Duodenal mucosa (tissue), 2 donors: ENCODE data around the gene SLC27A4.

Experiments used
- H3K27ac ChIP-seq: one replicate; pipeline ENCODE4 v1.7.0; 2013; ENCODE audit warnings: low read depth, low read length
- H3K27me3 ChIP-seq, 2 donors: one replicate each; pipeline ENCODE4 v1.7.0; 2013; ENCODE audit warnings: low read length in 2 of 2, control low read depth in 1 of 2; ENCODE audit not compliant: insufficient read depth in 2 of 2, control insufficient read depth in 1 of 2
- H3K36me3 ChIP-seq, 2 donors: one replicate each; pipeline ENCODE4 v1.7.0; 2013; ENCODE audit warnings: low read length in 2 of 2, control low read depth in 1 of 2; ENCODE audit not compliant: insufficient read depth in 2 of 2, control insufficient read depth in 1 of 2
- H3K4me1 ChIP-seq, 2 donors: one replicate each; pipeline ENCODE4 v1.7.0; 2013; ENCODE audit warnings: low read length in 2 of 2, control low read depth in 1 of 2; ENCODE audit not compliant: insufficient read depth in 2 of 2, control insufficient read depth in 1 of 2
- H3K4me3 ChIP-seq, 2 donors: one replicate each; pipeline ENCODE4 v1.7.0; 2013; ENCODE audit warnings: low read length in 2 of 2, low read depth in 1 of 2
- H3K9ac ChIP-seq, 2 donors: one replicate each; pipeline ENCODE4 v1.7.0; 2013; ENCODE audit warnings: low read length in 2 of 2, low read depth in 1 of 2
- H3K9me3 ChIP-seq, 2 donors: one replicate each; pipeline ENCODE4 v1.7.0; 2013; ENCODE audit warnings: low read length in 2 of 2, control low read depth in 1 of 2; ENCODE audit not compliant: control insufficient read depth in 1 of 2

SLC27A4 gene

DNA sequence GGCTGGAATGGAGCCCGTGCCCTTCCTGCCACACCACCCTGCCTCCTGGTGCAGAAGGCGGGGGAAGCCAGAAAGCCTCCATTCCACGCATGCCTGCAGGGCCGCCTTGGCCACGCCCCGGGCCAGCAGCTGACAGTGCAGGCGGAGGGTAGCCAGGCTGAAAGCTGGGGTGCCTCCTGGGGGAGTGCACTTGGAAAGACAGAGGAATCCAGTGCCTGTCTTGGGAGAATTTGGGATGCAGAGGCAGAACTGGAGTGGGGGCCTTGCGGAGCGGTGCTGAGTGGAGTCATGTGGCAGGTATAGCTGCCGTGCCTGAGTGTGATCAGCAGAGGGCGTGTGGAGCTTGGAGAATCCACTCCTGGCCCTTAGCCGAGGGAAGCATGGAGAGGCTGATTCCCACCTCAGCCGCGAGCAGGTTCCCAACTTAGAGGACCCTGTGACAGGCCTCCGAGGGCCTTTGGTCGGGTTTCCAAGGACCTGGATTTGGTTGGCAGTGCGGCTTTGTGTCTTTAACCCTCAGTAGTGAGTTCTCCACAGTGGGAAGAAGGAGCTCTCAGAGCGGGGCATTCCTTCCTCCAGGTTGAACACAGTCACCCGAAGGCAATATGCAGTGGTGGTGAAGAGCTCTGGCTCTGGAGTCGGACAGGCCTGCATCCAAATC lies 21.8 kb downstream of the SLC27A4 start:
- peaks cover 0 to 12% of the 10 kb centered on the region in 2 donors for H3K36me3 ChIP-seq
- H3K27me3 ChIP-seq, result no peaks in the 10 kb centered on the region
- H3K9me3 ChIP-seq, result no peaks in the 10 kb centered on the region
- no peak overlapping the region for H3K27ac ChIP-seq
- peak overlapping the region; percentile 71 to 84 for H3K4me3 ChIP-seq
- peaks cover 22 to 26% of the 10 kb centered on the region in 2 donors for H3K4me1 ChIP-seq
- H3K9ac ChIP-seq, result peak overlapping the region; percentile 25 to 64

GRCh38 chr9:128362774-128363173 lies 22.4 kb downstream of the SLC27A4 start:
- peaks cover 23 to 29% of the 10 kb centered on the region in 2 donors for H3K4me1 ChIP-seq
- H3K27ac ChIP-seq, result no peak overlapping the region
- no peaks in the 10 kb centered on the region for H3K27me3 ChIP-seq
- H3K36me3 ChIP-seq, result peaks cover 0 to 6% of the 10 kb centered on the region in 2 donors
- H3K9me3 ChIP-seq, result no peaks in the 10 kb centered on the region
- H3K4me3 ChIP-seq, result no peak overlapping the region
- peak overlapping the region in 1 of 2 donors; percentile 64 for H3K9ac ChIP-seq

DNA sequence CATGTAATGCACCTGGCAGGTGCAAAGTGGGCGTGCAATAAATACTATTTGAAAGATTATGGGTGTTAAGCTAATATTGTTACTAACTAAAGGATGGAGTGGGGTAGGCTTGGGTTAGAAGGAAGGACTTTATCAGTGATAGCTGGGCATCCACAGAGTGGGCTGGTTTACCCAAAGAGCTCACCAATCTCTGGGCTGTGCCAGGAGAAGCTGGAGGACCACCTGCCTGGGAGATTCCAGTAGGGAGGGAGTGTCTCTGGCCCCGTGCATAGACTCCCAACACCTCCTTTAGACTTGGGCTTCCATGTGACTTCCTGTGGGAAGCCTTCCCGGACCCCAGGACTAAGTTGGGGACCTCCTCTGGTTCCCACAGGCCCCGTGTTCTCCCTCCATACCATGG lies 25.2 kb downstream of the SLC27A4 start:
- peaks cover 28 to 33% of the 10 kb centered on the region in 2 donors for H3K4me1 ChIP-seq
- H3K9me3 ChIP-seq, result no peaks in the 10 kb centered on the region
- no peak overlapping the region for H3K4me3 ChIP-seq
- no peaks in the 10 kb centered on the region for H3K36me3 ChIP-seq
- H3K27me3 ChIP-seq, result no peaks in the 10 kb centered on the region
- no peak overlapping the region for H3K27ac ChIP-seq
- H3K9ac ChIP-seq, result peak overlapping the region in 1 of 2 donors; percentile 64

DNA sequence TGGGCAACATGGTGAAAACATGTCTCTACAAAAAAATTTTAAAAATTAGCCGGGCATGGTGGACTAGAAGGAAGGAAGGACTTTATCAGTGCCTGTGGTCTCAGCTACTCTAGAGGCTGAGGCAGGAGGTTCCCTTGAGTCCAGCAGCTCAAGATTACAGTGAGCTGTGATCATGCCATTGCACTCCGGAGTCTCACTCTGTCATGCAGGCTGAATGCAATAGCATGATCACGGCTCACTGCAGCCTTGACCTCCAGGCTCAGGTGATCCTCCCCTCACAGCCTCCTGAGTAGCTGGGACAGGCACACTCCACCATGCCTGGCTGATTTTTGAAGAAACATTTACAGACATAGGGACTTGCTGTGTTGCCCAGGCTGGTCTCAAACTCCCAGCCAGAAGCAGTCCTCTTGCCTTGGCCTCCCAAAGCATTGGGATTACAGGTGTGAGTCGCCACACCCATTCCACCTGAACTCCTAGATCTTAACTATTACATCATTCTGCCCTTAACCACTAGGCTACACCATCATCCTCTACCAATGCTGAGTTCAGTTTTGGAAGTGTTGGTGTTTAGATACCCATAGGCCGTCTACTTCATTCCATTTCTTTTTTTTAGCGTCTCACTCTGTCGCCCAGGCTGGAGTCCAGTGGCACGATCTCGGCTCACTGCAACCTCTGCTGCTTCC lies 28.8 kb downstream of the SLC27A4 start:
- H3K4me1 ChIP-seq, result peaks cover 29 to 36% of the 10 kb centered on the region in 2 donors
- H3K4me3 ChIP-seq, result no peak overlapping the region
- no peaks in the 10 kb centered on the region for H3K27me3 ChIP-seq
- no peaks in the 10 kb centered on the region for H3K9me3 ChIP-seq
- no peak overlapping the region for H3K27ac ChIP-seq
- no peaks in the 10 kb centered on the region for H3K36me3 ChIP-seq
- no peak overlapping the region for H3K9ac ChIP-seq

GRCh38 chr9:128370367-128370751 lies 30.0 kb downstream of the SLC27A4 start:
- Histone ChIP-seq H3K36me3 (peaks cover 5 to 6% of the 10 kb centered on the region in 2 donors), H3K9me3 (no peaks in the 10 kb centered on the region), H3K4me1 (peaks cover 24 to 26% of the 10 kb centered on the region in 2 donors), H3K27ac (peak overlapping the region; percentile 80), H3K9ac (peak overlapping the region; percentile 95 to 96), H3K4me3 (peak overlapping the region; percentile 94), H3K27me3 (no peaks in the 10 kb centered on the region)

- Histone ChIP-seq H3K9ac (peak within 1 kb of the TSS; percentile 95 to 96), H3K4me3 (peak within 1 kb of the TSS; percentile 94), H3K27ac (peak within 1 kb of the TSS; percentile 80), H3K9me3 (no peaks in the 10 kb centered on the region), H3K4me1 (peaks cover 22 to 25% of the 10 kb centered on the region in 2 donors), H3K27me3 (no peaks in the 10 kb centered on the region), H3K36me3 (peaks cover 6% of the 10 kb centered on the region in 2 donors)
These were observed 30.7 kb downstream of the SLC27A4 start, which contains the start of gene URM1 for GRCh38 chr9:128370752-128371629. Gene URM1 (plus strand): TSS chr9:128371374. CDS start chr9:128371381, 7 bp downstream.

- Histone ChIP-seq H3K4me3 (peak overlapping the region; percentile 94), H3K4me1 (peaks cover 22 to 25% of the 10 kb centered on the region in 2 donors), H3K9ac (peak overlapping the region; percentile 79 to 95), H3K27me3 (no peaks in the 10 kb centered on the region), H3K36me3 (peaks cover 6% of the 10 kb centered on the region in 2 donors), H3K9me3 (no peaks in the 10 kb centered on the region), H3K27ac (peak overlapping the region; percentile 76)
These were observed 31.3 kb downstream of the SLC27A4 start for GRCh38 chr9:128371630-128372117.

GRCh38 chr9:128372188-128372641 lies 31.9 kb downstream of the SLC27A4 start:
- H3K27ac ChIP-seq, result no peak overlapping the region
- H3K9me3 ChIP-seq, result no peaks in the 10 kb centered on the region
- peak overlapping the region; percentile 79 to 95 for H3K9ac ChIP-seq
- H3K4me3 ChIP-seq, result peak overlapping the region; percentile 94
- peaks cover 6% of the 10 kb centered on the region in 2 donors for H3K36me3 ChIP-seq
- peaks cover 19 to 21% of the 10 kb centered on the region in 2 donors for H3K4me1 ChIP-seq
- no peaks in the 10 kb centered on the region for H3K27me3 ChIP-seq

- Histone ChIP-seq H3K4me1 (peaks cover 19% of the 10 kb centered on the region in 2 donors), H3K4me3 (peak overlapping the region; percentile 94)
These were observed 32.5 kb downstream of the SLC27A4 start for GRCh38 chr9:128372784-128373183.

More at GRCh38 chr9:128372784-128373183, 32.5 kb downstream of the SLC27A4 start:
- no peaks in the 10 kb centered on the region for H3K27me3 ChIP-seq
- H3K36me3 ChIP-seq, result peaks cover 6 to 8% of the 10 kb centered on the region in 2 donors
- H3K9me3 ChIP-seq, result no peaks in the 10 kb centered on the region
- no peak overlapping the region for H3K9ac ChIP-seq
- H3K27ac ChIP-seq, result no peak overlapping the region
